ENCODE results near the gene CCDC93.

DNA sequence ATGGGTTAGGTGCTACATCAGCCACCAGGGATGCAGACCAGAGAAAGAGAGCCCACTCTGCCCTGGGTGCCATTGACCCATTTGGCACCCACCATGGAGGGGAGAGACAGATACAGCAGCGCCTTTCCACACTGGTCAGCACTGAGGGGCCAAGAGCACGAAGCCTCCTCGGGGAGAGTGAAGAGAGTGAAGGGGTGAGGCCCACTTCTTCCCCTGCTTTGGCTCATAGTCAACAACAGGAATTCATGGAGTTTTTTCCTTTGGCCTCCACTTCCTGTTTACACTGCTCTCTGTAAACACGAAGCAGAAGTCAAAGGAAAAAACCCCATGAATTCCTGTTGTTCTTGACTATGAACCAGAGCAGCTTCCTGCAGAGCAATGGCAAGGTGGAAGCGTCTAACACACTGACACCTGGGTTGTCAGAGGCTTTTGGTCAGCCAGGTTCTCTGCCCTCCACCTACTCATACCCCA lies 80.0 kb downstream of the CCDC93 start:
- TF ChIP-seq EZH2 (IDR thresholded peaks at IDR 0.05) (no peak), POLR2A (IDR thresholded peaks at IDR 0.05; ENCODE audit: borderline replicate concordance, extremely low read depth, insufficient read depth, insufficient read length) (no peak), ELF1 (IDR thresholded peaks at IDR 0.05; ENCODE audit: borderline replicate concordance, low read depth) (no peak), RAD21 (IDR thresholded peaks at IDR 0.05; ENCODE audit: low read depth) (no peak), ZFX (IDR thresholded peaks at IDR 0.05) (no peak), FOSL1 (IDR thresholded peaks at IDR 0.05; ENCODE audit: low read depth) (no peak)
- TF ChIP-seq, protein P1, sequence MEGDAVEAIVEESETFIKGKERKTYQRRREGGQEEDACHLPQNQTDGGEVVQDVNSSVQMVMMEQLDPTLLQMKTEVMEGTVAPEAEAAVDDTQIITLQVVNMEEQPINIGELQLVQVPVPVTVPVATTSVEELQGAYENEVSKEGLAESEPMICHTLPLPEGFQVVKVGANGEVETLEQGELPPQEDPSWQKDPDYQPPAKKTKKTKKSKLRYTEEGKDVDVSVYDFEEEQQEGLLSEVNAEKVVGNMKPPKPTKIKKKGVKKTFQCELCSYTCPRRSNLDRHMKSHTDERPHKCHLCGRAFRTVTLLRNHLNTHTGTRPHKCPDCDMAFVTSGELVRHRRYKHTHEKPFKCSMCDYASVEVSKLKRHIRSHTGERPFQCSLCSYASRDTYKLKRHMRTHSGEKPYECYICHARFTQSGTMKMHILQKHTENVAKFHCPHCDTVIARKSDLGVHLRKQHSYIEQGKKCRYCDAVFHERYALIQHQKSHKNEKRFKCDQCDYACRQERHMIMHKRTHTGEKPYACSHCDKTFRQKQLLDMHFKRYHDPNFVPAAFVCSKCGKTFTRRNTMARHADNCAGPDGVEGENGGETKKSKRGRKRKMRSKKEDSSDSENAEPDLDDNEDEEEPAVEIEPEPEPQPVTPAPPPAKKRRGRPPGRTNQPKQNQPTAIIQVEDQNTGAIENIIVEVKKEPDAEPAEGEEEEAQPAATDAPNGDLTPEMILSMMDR (IDR thresholded peaks at IDR 0.05 in 2 of 3, conservative IDR thresholded peaks at IDR 0.05 in 1 of 3; ENCODE audit: borderline replicate concordance in 1 of 3, insufficient read depth in 1 of 3, low read depth in 2 of 3, low read length in 2 of 3), result no peak
- TF ChIP-seq, protein P2, sequence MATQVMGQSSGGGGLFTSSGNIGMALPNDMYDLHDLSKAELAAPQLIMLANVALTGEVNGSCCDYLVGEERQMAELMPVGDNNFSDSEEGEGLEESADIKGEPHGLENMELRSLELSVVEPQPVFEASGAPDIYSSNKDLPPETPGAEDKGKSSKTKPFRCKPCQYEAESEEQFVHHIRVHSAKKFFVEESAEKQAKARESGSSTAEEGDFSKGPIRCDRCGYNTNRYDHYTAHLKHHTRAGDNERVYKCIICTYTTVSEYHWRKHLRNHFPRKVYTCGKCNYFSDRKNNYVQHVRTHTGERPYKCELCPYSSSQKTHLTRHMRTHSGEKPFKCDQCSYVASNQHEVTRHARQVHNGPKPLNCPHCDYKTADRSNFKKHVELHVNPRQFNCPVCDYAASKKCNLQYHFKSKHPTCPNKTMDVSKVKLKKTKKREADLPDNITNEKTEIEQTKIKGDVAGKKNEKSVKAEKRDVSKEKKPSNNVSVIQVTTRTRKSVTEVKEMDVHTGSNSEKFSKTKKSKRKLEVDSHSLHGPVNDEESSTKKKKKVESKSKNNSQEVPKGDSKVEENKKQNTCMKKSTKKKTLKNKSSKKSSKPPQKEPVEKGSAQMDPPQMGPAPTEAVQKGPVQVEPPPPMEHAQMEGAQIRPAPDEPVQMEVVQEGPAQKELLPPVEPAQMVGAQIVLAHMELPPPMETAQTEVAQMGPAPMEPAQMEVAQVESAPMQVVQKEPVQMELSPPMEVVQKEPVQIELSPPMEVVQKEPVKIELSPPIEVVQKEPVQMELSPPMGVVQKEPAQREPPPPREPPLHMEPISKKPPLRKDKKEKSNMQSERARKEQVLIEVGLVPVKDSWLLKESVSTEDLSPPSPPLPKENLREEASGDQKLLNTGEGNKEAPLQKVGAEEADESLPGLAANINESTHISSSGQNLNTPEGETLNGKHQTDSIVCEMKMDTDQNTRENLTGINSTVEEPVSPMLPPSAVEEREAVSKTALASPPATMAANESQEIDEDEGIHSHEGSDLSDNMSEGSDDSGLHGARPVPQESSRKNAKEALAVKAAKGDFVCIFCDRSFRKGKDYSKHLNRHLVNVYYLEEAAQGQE (IDR thresholded peaks at IDR 0.05; ENCODE audit: low read depth), result no peak
- TF ChIP-seq, protein P3, sequence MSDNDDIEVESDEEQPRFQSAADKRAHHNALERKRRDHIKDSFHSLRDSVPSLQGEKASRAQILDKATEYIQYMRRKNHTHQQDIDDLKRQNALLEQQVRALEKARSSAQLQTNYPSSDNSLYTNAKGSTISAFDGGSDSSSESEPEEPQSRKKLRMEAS (IDR thresholded peaks at IDR 0.05), result no peak
